Measurements from ENCODE around the gene NELL2.

The NELL2 gene

DNA sequence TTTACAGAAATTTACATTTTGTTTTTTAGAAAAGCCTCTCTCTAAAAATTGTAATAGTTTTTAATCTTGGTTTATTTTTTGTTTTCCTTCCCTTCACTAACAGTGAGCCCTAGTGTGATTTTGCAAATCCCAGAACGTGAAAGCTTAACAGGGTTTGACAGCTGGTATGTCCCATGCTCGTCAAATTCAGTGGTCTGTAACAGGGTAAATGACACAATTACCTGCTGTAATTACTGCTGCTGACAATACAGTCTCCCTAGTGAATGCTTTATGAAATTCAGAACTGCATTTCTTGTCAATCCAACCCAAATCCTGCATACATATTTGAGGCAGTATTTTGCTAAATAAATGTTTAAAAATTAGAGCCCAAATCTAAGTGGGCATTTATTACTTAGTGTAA is 249.2 kb downstream of the NELL2 start:
- no peak for DNase-seq (ENCODE audit: low read depth, low spot score)

DNA sequence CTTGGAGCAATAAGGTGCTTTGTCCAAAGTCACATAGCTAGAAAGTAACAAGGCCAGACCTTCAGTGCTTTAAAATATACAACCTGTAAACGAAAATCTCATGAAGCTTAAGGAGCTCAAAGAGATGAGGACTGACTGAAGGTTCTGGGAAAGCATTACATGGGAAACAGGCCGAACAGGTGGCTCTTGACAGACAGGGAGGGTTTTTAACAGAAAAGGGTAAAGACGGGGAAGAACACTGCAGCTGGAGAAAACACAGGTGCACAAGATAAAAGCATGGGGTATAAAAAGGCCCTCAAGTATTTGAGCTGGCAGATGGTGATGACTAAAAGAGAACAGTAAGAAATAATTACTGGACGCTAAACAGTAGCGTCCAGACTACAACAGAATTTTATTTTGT is 257.2 kb downstream of the NELL2 start:
- DNase-seq (ENCODE audit: low read depth, low spot score) = peak; percentile 4

DNA sequence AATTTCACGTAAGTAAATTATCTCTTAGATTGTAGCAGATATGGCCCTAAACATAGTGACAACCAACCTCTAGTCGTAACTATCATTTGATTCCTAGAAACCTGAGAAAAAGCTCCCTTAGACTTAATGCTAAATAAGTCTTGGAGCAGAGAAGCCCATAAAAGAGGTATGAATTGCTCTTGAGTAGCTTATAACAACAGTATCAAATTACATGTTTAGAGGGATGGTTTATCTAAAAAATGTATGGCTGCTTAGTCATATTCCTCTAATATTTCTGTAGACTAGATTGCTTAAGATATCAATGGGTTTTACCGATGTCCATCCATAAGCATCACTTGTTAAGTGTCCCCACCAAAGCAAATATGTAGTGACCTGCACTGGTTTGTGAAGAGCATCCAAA is 259.7 kb downstream of the NELL2 start:
- DNase-seq (ENCODE audit: low read depth, low spot score) = no peak

DNA sequence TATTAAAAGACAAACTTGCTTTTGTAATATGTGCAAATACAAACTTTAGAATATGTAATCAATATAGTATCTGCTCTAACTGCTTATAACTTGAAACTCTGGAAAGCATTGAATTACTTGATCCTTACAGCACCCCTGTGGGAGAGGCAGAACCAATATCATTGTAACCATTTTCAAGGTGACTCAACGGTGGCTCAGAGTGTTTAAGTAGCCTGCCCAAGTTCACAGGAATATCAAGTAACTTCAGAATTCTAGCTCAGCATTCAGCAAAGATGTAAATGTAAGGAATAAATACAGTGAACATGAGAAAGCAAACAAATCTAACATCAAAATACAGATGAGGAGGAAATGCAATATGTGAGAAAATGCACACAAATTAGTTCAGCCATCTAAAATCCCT is 264.6 kb downstream of the NELL2 start:
- no peak for DNase-seq (ENCODE audit: low read depth, low spot score)

DNA sequence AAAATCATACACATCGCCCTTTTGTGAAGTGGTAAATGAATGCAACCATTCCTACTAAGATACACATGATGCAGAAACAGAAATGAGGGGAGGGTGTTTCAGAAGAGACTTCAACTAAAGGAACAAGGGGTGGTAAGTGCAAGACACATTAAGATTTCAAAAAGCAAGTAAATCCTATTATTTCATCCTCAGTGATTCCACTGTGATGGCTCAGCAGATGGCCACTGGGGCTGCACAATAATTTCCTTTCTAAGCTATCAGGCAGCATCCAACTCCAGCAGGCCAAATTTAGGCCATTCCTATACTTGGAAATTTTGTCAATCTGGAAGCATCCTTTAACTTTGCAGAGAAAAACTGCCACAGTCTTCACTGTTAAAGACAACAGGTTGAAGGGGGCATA is 272.4 kb downstream of the NELL2 start:
- no peak for DNase-seq (ENCODE audit: low read depth, low spot score)

DNA sequence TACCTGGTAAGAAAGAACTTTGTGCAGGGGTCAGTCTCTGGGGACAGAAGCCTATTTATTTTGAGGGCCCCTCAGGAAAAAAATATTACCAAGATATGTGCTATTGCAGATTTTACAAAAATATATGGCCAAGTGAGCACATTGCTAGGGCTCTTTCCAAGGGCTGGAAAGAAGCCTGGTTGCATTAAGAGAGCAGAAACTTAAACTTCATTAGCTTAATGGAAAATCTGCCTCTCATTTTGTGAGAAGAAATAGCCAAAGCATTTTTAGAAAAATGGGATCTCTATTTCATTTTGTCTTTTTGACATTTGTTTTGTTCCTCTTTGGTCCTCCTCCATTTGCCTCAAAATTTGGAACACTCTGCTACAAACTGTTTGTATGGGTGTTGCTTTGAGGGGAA is 283.5 kb downstream of the NELL2 start:
- DNase-seq (ENCODE audit: low read depth, low spot score) = no peak

DNA sequence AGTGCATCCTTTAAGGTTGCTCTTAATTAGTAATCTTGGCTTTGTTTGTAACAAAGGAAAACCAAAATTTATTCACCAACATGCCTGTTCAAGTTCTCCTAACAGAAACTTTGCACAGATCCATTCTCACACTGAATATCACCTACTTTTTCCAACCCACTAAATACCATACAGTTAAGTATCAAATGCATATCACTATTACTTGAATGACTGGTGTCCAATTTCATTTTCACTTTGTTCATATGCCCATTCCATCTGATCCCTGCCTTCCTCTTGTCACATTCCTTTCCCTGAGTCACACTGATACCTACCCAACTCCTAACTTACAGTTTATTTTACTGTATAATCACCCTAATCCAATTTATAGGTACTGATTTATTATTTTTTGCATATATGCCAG is 286.4 kb downstream of the NELL2 start:
- no peak for DNase-seq (ENCODE audit: low read depth, low spot score)

DNA sequence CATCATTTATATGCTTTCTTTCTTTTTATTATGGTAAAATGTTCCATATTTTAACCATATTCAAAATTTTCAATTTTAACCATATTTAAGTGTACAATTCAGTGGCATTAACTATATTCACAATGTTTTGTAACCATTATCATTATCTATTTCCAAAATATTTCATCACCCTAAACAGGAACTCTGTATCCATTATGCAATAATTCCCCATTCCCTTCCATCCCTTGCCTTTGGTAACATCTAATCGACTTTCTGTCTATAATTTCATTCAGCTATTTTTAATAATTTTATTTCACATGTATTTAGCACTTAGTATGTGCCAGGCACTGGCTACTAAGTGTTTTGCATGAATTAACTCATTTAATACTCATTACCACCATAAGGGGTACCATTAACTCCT is 287.5 kb downstream of the NELL2 start:
- DNase-seq (ENCODE audit: low read depth, low spot score) = no peak

DNA sequence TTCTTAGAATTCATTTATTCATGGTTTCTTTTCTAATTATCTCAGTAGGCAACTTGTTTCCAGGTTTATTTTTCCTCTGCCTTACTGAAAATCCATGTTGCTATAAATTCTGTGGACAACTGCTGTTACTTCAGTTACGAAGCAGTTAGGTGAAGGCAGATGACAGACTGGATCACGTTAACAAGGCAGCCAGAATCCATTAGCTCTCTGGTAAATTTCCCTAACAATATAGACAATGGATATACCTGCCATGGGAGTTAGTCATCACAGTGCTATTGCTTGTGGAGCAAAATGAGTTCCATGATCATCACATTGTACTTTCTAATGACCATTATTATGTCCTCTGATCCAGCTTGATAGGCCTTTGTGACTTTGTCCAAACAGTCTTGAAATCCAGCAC is 291.5 kb downstream of the NELL2 start:
- DNase-seq (ENCODE audit: low read depth, low spot score) = peak; percentile 4

DNA sequence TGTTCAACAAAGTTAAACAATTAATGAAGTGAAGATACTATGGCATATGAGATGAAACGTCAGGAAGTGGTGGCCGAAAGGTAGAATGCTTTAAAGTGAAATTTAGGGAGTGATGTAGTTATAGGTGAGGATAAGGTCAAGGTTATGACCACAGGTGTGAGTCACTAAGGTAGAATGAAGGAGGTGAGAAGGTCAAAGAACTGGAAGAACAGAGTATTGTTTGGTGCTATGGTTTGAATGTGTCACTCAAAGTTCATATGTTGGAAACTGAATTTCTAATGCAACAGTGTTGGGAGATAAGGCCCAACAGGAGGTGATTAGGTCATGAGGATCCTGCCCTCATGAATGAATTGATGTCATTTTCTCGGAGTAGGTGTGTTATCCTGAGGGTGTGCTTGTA is 293.6 kb downstream of the NELL2 start:
- DNase-seq (ENCODE audit: low read depth, low spot score) = no peak

DNA sequence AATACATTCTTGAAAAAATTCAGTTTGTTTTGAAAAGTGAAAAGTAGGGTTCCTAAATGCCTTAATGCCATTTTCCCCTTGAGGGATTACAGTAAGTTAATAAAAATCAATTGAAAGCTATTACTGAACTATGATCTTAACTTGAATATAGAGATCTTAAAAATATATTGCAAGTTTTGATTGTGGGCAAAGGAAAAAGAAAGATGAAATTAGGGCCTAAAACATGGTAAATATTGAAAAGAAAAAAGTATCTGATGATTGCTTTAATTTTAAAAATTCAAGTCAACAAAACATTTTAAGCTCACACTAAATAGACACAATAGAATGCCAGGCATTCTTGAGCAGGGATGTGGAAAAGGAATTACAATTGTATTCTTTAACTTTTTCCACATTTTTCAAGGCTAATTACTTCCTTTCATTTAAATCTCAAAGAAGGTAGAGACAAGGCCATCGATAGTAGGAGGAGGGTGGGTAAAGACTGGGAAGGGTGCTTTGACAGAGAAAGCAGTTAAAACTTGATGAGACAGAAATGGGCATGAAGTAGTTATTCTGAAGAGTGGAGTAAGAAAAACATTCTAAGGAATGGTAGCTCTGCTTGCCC is 294.4 kb downstream of the NELL2 start:
- DNase-seq (ENCODE audit: low read depth, low spot score) = peak; percentile 8

DNA sequence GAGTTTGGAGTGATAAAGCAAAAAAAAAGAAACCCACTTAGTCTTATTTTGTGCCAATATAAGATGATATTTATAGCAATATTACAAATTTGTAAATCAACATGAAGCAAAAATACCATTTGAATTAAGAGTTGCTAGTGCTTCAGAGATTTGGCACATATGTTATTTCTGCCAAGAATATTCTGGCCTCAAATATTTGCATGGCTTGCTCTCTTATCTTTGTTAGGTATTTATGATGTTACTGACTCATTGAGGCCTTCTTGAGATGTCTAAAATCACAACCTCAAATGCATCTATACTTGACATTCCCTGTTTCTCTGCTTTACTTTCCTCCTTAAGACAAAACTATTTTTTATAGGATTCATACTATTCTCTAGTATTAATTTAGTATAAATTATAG is 301.5 kb downstream of the NELL2 start:
- DNase-seq (ENCODE audit: low read depth, low spot score) = no peak

DNA sequence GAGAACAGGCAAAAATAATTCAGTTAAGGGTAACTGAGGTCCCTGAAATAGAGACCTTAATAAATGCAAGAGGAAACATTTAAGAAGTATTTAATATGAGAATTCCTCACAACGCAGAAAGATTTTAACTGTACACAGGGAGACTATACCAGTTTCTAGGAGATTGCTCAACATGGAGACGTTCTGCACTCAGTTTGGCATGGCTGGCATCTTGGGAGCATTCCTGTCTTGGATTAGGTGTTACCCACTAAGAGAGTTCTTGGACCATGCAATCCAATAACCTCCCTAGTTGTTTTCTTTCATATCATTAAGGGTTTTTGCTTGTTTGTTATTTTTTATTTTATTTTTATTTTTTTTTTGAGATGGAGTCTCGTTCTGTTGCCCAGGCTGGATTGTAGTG is 302.4 kb downstream of the NELL2 start:
- DNase-seq (ENCODE audit: low read depth, low spot score) = no peak

DNA sequence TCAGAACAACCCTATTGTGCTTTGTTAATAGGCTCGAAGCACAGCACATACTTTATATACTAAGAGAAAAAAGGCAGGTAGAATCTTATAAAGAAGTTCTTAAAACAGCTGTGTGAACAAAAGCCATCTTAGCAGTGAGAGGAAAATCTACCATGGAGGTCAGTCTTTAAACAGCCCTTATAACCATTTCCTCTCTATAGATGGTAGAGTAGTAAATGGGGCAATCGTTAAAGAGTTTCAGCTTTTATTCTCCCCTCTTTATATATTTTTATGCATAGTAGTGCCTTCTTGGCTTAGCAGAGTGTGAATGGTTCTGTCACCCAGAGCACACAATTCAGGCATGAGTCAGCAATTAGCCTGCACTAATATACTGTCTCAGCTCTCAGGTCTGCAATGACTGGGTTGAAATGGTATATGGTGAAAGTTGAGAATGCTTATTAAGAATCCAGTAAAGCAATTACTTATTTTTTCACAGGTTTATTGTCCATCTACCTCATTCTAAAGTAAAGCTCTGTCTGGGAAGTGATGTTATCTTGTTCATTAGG is 305.0 kb downstream of the NELL2 start:
- no peak for DNase-seq (ENCODE audit: low read depth, low spot score)

DNA sequence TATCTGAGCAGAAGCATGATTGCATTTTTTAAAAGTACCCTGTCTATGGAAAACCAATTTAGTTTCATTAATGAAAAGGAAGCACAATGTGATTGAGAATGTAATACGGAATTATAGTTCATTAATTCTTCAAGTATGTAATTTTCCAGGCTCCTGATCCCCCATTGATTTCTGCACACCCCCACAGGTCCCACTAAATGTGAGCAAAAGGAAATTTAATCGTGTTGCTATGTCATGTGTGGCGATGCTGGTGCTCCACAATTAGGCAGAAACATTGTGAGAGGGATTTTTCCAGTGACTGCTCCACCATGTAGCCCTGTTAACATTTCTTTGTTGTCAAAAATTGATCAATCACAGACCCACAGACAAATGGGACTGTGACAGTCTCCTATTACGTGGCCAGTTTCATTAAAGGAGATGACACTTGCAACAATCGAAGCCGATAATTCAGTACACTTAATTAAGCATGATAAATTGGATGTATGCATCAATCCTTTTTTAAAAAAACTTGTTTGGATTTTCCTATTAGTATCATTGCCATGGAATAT is 306.0 kb downstream of the NELL2 start:
- DNase-seq (ENCODE audit: low read depth, low spot score) = no peak

DNA sequence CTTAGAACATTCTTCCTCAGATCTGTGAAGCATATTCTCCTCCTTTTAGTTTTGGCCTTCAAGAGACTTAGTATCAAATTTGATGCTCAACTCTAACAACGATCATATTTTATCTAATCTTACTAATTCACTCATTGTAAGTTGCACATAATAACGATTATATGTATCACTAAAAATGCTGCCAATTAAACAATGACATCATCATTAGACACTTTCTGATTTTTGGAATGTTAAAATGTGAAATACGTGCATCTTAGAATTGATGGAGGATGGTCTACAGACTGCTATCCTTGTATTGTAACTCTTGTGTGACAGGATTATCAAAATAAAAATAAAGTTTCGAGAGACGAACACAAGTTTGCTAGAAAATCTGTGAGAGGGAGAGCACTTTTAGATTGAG is 311.0 kb downstream of the NELL2 start:
- DNase-seq (ENCODE audit: low read depth, low spot score) = no peak

DNA sequence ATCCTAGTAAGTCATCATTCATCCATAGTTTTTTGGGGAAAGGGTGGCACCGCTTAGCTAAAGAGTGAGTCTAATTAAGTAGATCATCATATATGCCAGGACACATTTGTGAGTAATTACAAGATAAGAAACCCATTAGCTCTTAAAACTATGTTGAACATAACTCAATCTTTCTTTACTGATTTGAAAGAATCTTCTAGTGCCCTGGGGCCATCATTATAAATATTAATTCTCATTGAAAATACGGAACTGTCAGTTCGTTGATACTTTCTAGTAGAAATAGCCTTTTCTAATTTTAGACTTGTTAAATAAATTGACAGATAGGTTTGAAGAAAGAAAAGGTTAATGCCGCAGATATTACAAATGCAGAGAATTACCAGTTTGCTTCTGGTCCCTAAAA is 312.6 kb downstream of the NELL2 start:
- no peak for DNase-seq (ENCODE audit: low read depth, low spot score)

DNA sequence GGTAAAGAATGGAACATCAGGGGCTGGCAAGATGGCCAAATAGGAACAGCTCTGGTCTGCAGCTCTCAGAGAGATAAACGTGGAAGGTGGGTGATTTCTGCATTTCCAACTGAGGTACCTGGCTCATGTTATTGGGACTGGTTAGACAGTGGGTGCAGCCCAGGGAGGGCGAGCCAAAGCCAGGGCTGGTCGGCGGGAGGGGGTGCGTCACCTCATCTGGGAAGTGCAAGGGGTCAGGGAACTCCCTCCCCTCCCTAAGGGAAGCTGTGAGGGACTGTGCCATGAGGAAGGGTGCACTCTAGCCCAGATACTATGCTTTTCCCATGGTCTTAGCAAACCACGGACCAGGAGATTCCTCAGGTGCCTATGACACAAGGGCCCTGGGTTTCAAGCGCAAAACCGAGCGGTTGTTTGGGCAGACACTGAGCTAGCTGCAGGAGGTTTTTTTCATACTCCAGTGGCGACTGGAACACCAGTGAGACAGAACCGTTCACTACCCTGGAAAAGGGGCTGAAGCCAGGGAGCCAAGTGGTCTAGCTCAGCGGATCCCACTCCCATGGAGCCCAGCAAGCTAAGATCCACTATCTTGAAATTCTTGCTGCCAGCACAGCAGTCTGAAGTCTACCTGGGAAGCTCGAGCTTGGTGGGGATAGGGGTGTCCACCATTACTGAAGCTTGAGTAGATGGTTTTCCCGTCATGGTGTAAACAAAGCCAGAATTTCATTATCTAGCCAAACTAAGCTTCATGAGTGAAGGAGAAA is 317.6 kb downstream of the NELL2 start:
- no peak for DNase-seq (ENCODE audit: low read depth, low spot score)

DNA sequence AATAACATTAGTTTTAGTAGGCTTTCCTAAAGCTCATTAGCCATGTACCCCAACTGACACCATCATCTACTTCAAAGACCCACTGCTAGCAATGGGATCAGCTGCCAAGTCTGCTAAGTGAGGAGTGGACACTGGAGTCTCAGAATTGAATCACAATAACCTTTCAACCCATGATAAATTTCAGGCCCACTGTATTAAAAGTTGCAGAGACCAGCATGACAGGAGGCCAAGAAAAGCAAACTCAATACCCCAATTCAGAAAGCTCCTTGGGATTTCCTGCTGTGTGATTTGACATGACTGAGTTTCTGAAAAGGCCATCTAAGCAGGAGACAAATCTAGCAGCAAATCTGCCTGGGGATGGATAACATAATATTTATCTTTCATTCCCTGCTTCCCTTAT is 320.7 kb downstream of the NELL2 start:
- no peak for DNase-seq (ENCODE audit: low read depth, low spot score)

DNA sequence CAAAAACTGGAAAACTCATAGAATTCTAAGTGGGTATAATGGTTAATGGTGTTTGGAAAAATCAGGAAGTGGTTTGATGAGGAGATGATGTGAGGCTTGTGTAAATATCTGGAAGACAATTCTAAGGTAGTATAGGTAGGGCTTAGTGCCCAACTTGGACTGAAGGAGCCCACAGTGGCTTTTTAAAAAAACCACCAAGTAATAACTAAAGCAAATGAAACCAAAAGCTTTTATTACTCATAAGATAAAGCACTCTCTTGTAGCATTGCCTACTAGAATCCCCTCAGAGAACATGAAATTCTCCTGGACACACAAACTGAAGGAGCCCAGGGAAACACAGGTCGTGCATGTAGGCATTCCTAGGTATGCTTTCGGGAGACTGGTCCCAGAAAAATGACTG is 324.5 kb downstream of the NELL2 start:
- DNase-seq (ENCODE audit: low read depth, low spot score) = no peak

DNA sequence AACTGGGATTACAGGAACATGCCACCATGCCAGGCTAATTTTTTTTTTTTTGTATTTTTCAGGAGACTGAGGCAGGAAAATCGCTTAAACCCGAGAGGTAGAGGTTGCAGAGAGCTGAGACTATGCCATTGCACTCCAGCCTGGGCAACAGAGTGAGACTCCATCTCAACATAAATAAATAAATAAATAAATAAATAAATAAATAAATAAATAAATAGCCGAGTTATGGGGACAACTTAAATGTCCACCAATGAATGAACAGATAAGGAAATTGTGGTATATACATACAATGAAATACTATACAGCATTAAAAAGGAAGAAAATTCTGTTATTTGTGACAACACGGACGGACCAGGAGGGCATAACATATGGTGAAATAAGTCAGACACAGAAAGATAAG is 325.7 kb downstream of the NELL2 start:
- DNase-seq (ENCODE audit: low read depth, low spot score) = no peak

DNA sequence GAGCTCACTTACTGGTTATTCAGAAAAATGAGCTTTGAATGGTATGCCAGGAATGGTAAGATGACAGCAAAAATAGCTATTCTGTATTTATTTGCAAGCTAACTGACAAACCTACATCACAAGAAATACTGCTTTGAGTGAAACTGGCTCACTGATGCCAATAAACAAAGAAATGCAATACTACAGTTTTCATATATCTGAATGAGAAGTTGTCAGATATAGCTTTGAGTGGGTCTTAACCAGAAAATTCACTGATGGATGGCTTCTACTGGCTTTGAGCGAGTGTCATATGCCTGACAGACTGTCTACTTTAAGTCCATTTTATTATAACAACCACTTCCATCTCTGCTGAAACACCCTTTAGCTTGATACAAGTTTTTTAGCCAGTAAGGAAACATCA is 330.1 kb downstream of the NELL2 start:
- DNase-seq (ENCODE audit: low read depth, low spot score) = no peak

DNA sequence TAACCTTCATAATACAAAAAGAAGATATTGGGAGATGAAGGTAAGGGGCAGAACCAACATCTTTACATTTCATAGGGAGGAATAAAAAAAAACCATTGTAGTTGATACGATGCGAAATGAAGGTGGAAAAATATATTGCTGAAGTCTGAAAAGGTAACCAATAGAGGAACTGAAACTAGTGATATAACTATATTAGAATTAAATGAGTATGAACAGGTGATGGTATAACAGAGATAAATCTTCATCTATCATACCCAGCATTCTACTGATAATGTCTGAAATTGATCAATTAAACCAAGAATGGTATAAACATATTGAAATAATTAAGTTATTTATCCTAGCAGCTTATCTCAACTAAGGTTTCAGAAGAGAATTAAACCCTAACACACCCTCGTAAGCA is 332.1 kb downstream of the NELL2 start:
- DNase-seq (ENCODE audit: low read depth, low spot score) = no peak

Measured in ELF-1 (cell line).